ENCODE data around the gene ZNF689.

- TF ChIP-seq CTCF (IDR thresholded peaks at IDR 0.05) (no peak), POLR2A (IDR thresholded peaks at IDR 0.05) (no peak), POLR2AphosphoS5 (IDR thresholded peaks at IDR 0.05) (peak in 2 of 4 donors; percentile 11 to 24), EP300 (IDR thresholded peaks at IDR 0.05) (no peak)
These were observed 48.7 kb upstream of the ZNF689 start for GRCh38 chr16:30658731-30659506.

All from sigmoid colon (tissue), 4 donors.